IMR-90 (cell line): ENCODE measurements around the gene MUC6. TPM values are rescaled to one million over a fixed set of nuclear protein-coding genes. Genes with fewer than 3 reads are reported as not detected.

Source experiments
- ATAC-seq: fragments of 200-7000 bp; cut with Tn5 transposase; 2 replicates; pipeline ENCODE4 v1.9.1; 2020; ENCODE audit warnings: low read depth, mild to moderate bottlenecking, moderate library complexity
- BruUV-seq: library from RNA; stranded (reverse); fragments of 400-500 nt; replicated peaks from 2 replicates; lab custom pipeline; 2021; lab: Mats Ljungman, UMichigan
- CTCF ChIA-PET: fragments of 300-600 bp; formaldehyde crosslinking; extraction: SDS; loops from one replicate; lab custom pipeline; 2021; ENCODE audit warnings: antibody characterized with exemption; lab: Yijun Ruan, JAX
- POLR2A ChIA-PET: fragments of 300-600 bp; sonication (Branson Sonifier 250); formaldehyde crosslinking; loops from one replicate; lab custom pipeline; 2022; ENCODE audit warnings: antibody characterized with exemption; ENCODE audit not compliant: unreplicated experiment; lab: Charles Lee
- DNase-seq: peaks from one replicate; pipeline ENCODE4 v3.0.0; 2013
- H2AFZ ChIP-seq: replicated peaks from 2 replicates; pipeline ENCODE3; 2013; ENCODE audit warnings: low read length, mild to moderate bottlenecking; ENCODE audit not compliant: poor library complexity
- H2AK5ac ChIP-seq: 2 replicates; pipeline ENCODE4 v1.6.1; 2013; ENCODE audit warnings: low read depth, low read length, inconsistent platforms
- H2AK9ac ChIP-seq: replicated peaks from 2 replicates; pipeline ENCODE3; 2013; ENCODE audit warnings: mild to moderate bottlenecking, low read depth, low read length, moderate library complexity; ENCODE audit not compliant: poor library complexity
- H2BK120ac ChIP-seq: 2 replicates; pipeline ENCODE4 v1.6.1; 2013; ENCODE audit warnings: low read depth, low read length, inconsistent platforms
- H2BK15ac ChIP-seq: 3 replicates; pipeline ENCODE4 v1.6.1; 2013; ENCODE audit warnings: low read depth, low read length, inconsistent platforms
- H2BK20ac ChIP-seq: 2 replicates; pipeline ENCODE4 v1.6.1; 2013; ENCODE audit warnings: low read depth, mild to moderate bottlenecking, inconsistent platforms, low read length, moderate library complexity
- H2BK5ac ChIP-seq: 2 replicates; pipeline ENCODE4 v1.6.1; 2013; ENCODE audit warnings: mild to moderate bottlenecking, low read depth, low read length, inconsistent platforms; ENCODE audit not compliant: poor library complexity, severe bottlenecking
- H3K14ac ChIP-seq: replicated peaks from 2 replicates; pipeline ENCODE4 v1.6.1; 2013; ENCODE audit warnings: low read depth, low read length, inconsistent platforms
- H3K18ac ChIP-seq: 2 replicates; pipeline ENCODE4 v1.6.1; 2013; ENCODE audit warnings: low read depth, low read length, control low read depth
- H3K23ac ChIP-seq: 2 replicates; pipeline ENCODE4 v1.6.1; 2013; ENCODE audit warnings: low read depth, low read length, inconsistent platforms
- H3K27ac ChIP-seq: 2 replicates; pipeline ENCODE4 v1.5.1; 2013; ENCODE audit warnings: mild to moderate bottlenecking, control low read depth, low read length; ENCODE audit not compliant: insufficient read depth
- H3K27me3 ChIP-seq: 2 replicates; pipeline ENCODE4 v1.6.1; 2013; ENCODE audit warnings: low read length; ENCODE audit not compliant: control insufficient read depth, insufficient read depth
- H3K36me3 ChIP-seq: 2 replicates; pipeline ENCODE4 v1.6.1; 2013; ENCODE audit warnings: low read length, mixed read lengths; ENCODE audit not compliant: control insufficient read depth, insufficient read depth
- H3K4ac ChIP-seq: 2 replicates; pipeline ENCODE4 v1.6.1; 2013; ENCODE audit warnings: low read depth, low read length, inconsistent platforms
- H3K4me1 ChIP-seq: 2 replicates; pipeline ENCODE4 v1.6.1; 2013; ENCODE audit warnings: low read length, mixed read lengths; ENCODE audit not compliant: control insufficient read depth, insufficient read depth
- H3K4me2 ChIP-seq: 2 replicates; pipeline ENCODE4 v1.6.1; 2013; ENCODE audit warnings: low read depth, mild to moderate bottlenecking, control low read depth, low read length, moderate library complexity
- H3K4me3 ChIP-seq: 2 replicates; pipeline ENCODE4 v1.5.1; 2013; ENCODE audit warnings: low read depth, mild to moderate bottlenecking, control low read depth, low read length, moderate library complexity; ENCODE audit not compliant: insufficient read depth
- H3K56ac ChIP-seq: 2 replicates; pipeline ENCODE4 v1.6.1; 2013; ENCODE audit warnings: low read length, inconsistent platforms; ENCODE audit not compliant: insufficient read depth; ENCODE audit errors: extremely low read depth
- H3K79me1 ChIP-seq, 2 experiments: 2 replicates each; pipeline ENCODE4 v1.6.1; 2013; ENCODE audit warnings: low read length in 2 of 2, inconsistent platforms in 1 of 2, low read depth in 1 of 2
- H3K9ac ChIP-seq: 2 replicates; pipeline ENCODE4 v1.6.1; 2013; ENCODE audit warnings: low read depth, low read length, control low read depth
- H3K9me1 ChIP-seq: 2 replicates; pipeline ENCODE4 v1.6.1; 2013; ENCODE audit warnings: low read length, inconsistent platforms; ENCODE audit not compliant: insufficient read depth
- H3K9me3 ChIP-seq: 2 replicates; pipeline ENCODE4 v1.6.1; 2013; ENCODE audit warnings: low read length; ENCODE audit not compliant: control insufficient read depth, insufficient read depth
- H4K20me1 ChIP-seq: 2 replicates; pipeline ENCODE4 v1.6.1; 2013; ENCODE audit warnings: low read length, inconsistent platforms; ENCODE audit not compliant: insufficient read depth
- H4K5ac ChIP-seq: 2 replicates; pipeline ENCODE4 v1.6.1; 2013; ENCODE audit warnings: mild to moderate bottlenecking, low read depth, low read length, control low read depth
- H4K8ac ChIP-seq, 2 experiments: 2 replicates each; pipeline ENCODE4 v1.6.1; 2013; ENCODE audit warnings: low read depth in 2 of 2, low read length in 2 of 2, control low read depth in 1 of 2, inconsistent platforms in 1 of 2
- H4K91ac ChIP-seq: 2 replicates; pipeline ENCODE4 v1.6.1; 2013; ENCODE audit warnings: low read depth, low read length, inconsistent platforms; ENCODE audit not compliant: insufficient read depth
- BHLHE40 ChIP-seq: fragments of 150-350 bp; IDR thresholded peaks from 2 replicates; pipeline ENCODE4 v1.6.1; 2016; ENCODE audit warnings: mild to moderate bottlenecking, low read depth, low read length
- CEBPB ChIP-seq: IDR thresholded peaks from 2 replicates; pipeline ENCODE4 v1.6.1; 2012; ENCODE audit warnings: low read depth, low read length, improper control_type of control experiment
- CHD1 ChIP-seq: IDR thresholded peaks from 2 replicates; pipeline ENCODE4 v1.6.1; 2012; ENCODE audit warnings: low read depth, low read length, improper control_type of control experiment
- CTCF ChIP-seq: conservative IDR thresholded peaks from 2 replicates; pipeline ENCODE4 v1.5.1; 2012; ENCODE audit warnings: mild to moderate bottlenecking, low read depth, low read length, improper control_type of control experiment
- ELK1 ChIP-seq: fragments of 150-350 bp; IDR thresholded peaks from 2 replicates; pipeline ENCODE4 v1.6.1; 2016; ENCODE audit warnings: low read depth, mild to moderate bottlenecking, low read length, moderate library complexity, borderline replicate concordance
- FOS ChIP-seq: fragments of 150-350 bp; IDR thresholded peaks from 2 replicates; pipeline ENCODE4 v1.6.1; 2016; ENCODE audit warnings: low read depth, low read length
- MAZ ChIP-seq: IDR thresholded peaks from 2 replicates; pipeline ENCODE4 v1.6.1; 2012; ENCODE audit warnings: low read depth, mild to moderate bottlenecking, low read length, improper control_type of control experiment, moderate library complexity, borderline replicate concordance
- RAD21 ChIP-seq: IDR thresholded peaks from 2 replicates; pipeline ENCODE4 v1.6.1; 2012; ENCODE audit warnings: low read length, improper control_type of control experiment
- RCOR1 ChIP-seq: IDR thresholded peaks from 2 replicates; pipeline ENCODE4 v1.6.1; 2012; ENCODE audit warnings: mild to moderate bottlenecking, low read length, improper control_type of control experiment; ENCODE audit not compliant: insufficient replicate concordance
- RFX5 ChIP-seq: IDR thresholded peaks from 2 replicates; pipeline ENCODE4 v1.8.0; 2012; ENCODE audit warnings: low read depth, mild to moderate bottlenecking, low read length, moderate library complexity
- SMC3 ChIP-seq: fragments of 150-350 bp; IDR thresholded peaks from 2 replicates; pipeline ENCODE4 v1.6.1; 2016; ENCODE audit warnings: low read depth, mild to moderate bottlenecking, antibody characterized with exemption, low read length, moderate library complexity
- USF2 ChIP-seq: fragments of 150-350 bp; IDR thresholded peaks from 2 replicates; pipeline ENCODE4 v1.6.1; 2017; ENCODE audit warnings: mild to moderate bottlenecking, antibody characterized with exemption, low read length, low read depth
- WGBS, 2 experiments: methylation state at CpG; one replicate each; pipeline versions ENCODE4 v1.1.5 to v1.1.7; 2013; ENCODE audit warnings: missing lambda C conversion rate in 2 of 2; ENCODE audit not compliant: insufficient read length in 1 of 2; ENCODE audit errors: extremely low coverage in 2 of 2; 5-methylcytosine and 5-hydroxymethylcytosine counted together
- dilution Hi-C: fragments of 300-500 bp; cut with HindIII; formaldehyde crosslinking; loops from one replicate; pipeline ENCODE4 v1.14.3; 2018; ENCODE audit warnings: low sequenced_read_pairs; ENCODE audit not compliant: unreplicated experiment
- in situ Hi-C: fragments of 300-500 bp; cut with MboI; formaldehyde crosslinking; loops from 3 replicates; pipeline ENCODE4 v1.14.3; 2019; ENCODE audit warnings: low sequenced_read_pairs, inconsistent platforms, mixed read lengths
- intact Hi-C: fragments of 100-400 bp; cut with micrococcal nuclease; formaldehyde crosslinking; loops from 2 replicates; pipeline ENCODE4 v1.10.0; 2022
- polyA plus RNA-seq, 3 experiments: library from polyadenylated mRNA; depleted of rRNA; stranded (reverse); fragments of >200 nt; gene quantifications; 2 replicates each; pipeline ENCODE4 v1.2.3, GENCODE V29; 2012; ENCODE audit warnings: low replicate concordance in 1 of 3
- total RNA-seq: library from RNA; depleted of rRNA; stranded (reverse); fragments of >200 nt; gene quantifications from 2 replicates; pipeline ENCODE4 v1.2.3, GENCODE V29; 2012

The MUC6 gene
- total and polyA plus RNA-seq, 2 of the 4 experiments (the other 2 are of a cell fraction), result not detected

GRCh38 chr11:1077417-1078119 is 41.0 kb upstream of the MUC6 start:
- in situ Hi-C loops, result no loop called here
- BruUV-seq, result no TSS peak

More at GRCh38 chr11:1077417-1078119, 41.0 kb upstream of the MUC6 start:
- H3K27ac ChIP-seq, result no peak overlapping the region
- no peak overlapping the region for H2AFZ ChIP-seq
- no peak overlapping the region for H2BK120ac ChIP-seq
- no peak overlapping the region for H2BK5ac ChIP-seq
- H3K9me3 ChIP-seq, result no peaks in the 10 kb centered on the region
- H2BK20ac ChIP-seq, result no peak overlapping the region
- no peak for ATAC-seq
- H2AK5ac ChIP-seq, result no peak overlapping the region
- H2BK15ac ChIP-seq, result no peak overlapping the region
- no peak for DNase-seq
- H3K79me1 ChIP-seq, result no peaks in the 10 kb centered on the region
- no peak overlapping the region for H4K5ac ChIP-seq
- H3K36me3 ChIP-seq, result no peaks in the 10 kb centered on the region
- H3K23ac ChIP-seq, result no peak overlapping the region
- H3K9me1 ChIP-seq, result no peaks in the 10 kb centered on the region
- H2AK9ac ChIP-seq, result no peak overlapping the region
- CTCF ChIA-PET, result no interaction called here
- H3K14ac ChIP-seq, result no peak overlapping the region
- no peak overlapping the region for H3K56ac ChIP-seq
- no peak overlapping the region for H3K4ac ChIP-seq
- dilution Hi-C loops (no loop called here), intact Hi-C loops (no loop called here)
- H3K27me3 ChIP-seq, result no peaks in the 10 kb centered on the region
- no peak overlapping the region for H3K4me3 ChIP-seq
- H4K20me1 ChIP-seq, result no peaks in the 10 kb centered on the region
- H3K4me2 ChIP-seq, result no peak overlapping the region
- POLR2A ChIA-PET, result no interaction called here
- no peak overlapping the region for H3K9ac ChIP-seq
- 69% methylated on average over 12 of the region's 33 CpGs; no CpG with 5 or more reads in 1 of the 2 experiments for WGBS, 2 experiments
- H3K4me1 ChIP-seq, result peaks cover 8% of the 10 kb centered on the region
- TF ChIP-seq RCOR1, result no peak
- no peak for TF ChIP-seq ELK1
- TF ChIP-seq CEBPB, result no peak
- TF ChIP-seq CHD1, result no peak
- TF ChIP-seq RFX5, result no peak
- no peak for TF ChIP-seq FOS
- no peak for TF ChIP-seq MAZ
- TF ChIP-seq BHLHE40, result no peak
- TF ChIP-seq RAD21, result no peak
- TF ChIP-seq USF2, result no peak
- no peak for TF ChIP-seq CTCF
- TF ChIP-seq SMC3, result no peak
- no peak overlapping the region for H4K8ac ChIP-seq
- H3K18ac ChIP-seq, result no peak overlapping the region
- no peak overlapping the region for H4K91ac ChIP-seq
